Measurements from ENCODE around the gene TMEM181.
"Not testable (repeated sequence)": the region's sequence is repeated elsewhere in the genome, so short reads cannot be mapped to it uniquely, and the experiment has no call there.

The TMEM181 gene

GRCh38 chr6:158611039-158611438, 51.1 kb downstream of the TMEM181 start:
- DNase-seq (ENCODE audit: low read depth) = no peak
- H3K4me3 ChIP-seq (ENCODE audit: low read depth, low read length) = no peak overlapping the region

- no peak overlapping the region for H3K4me3 ChIP-seq (ENCODE audit: low read depth, low read length)
- DNase-seq (ENCODE audit: low read depth) = no peak
Observed at GRCh38 chr6:158611541-158612370, 51.9 kb downstream of the TMEM181 start.

- H3K4me3 ChIP-seq (ENCODE audit: low read depth, low read length) = not testable (repeated sequence)
Observed at GRCh38 chr6:158614606-158615005, 54.7 kb downstream of the TMEM181 start.

GRCh38 chr6:158618289-158618688, 58.4 kb downstream of the TMEM181 start:
- H3K4me3 ChIP-seq (ENCODE audit: low read depth, low read length); DNase-seq (ENCODE audit: low read depth): not testable (repeated sequence)

More at GRCh38 chr6:158614606-158615005, 54.7 kb downstream of the TMEM181 start:
- not testable (repeated sequence) for DNase-seq (ENCODE audit: low read depth)

GRCh38 chr6:158619922-158620801, 60.3 kb downstream of the TMEM181 start:
- no peak for DNase-seq (ENCODE audit: low read depth)
- H3K4me3 ChIP-seq (ENCODE audit: low read depth, low read length) = no peak overlapping the region

GRCh38 chr6:158620963-158621693, 61.2 kb downstream of the TMEM181 start:
- no peak for DNase-seq (ENCODE audit: low read depth)
- H3K4me3 ChIP-seq (ENCODE audit: low read depth, low read length) = no peak overlapping the region

GRCh38 chr6:158621694-158622544, 62.0 kb downstream of the TMEM181 start:
- no peak for DNase-seq (ENCODE audit: low read depth)
- no peak overlapping the region for H3K4me3 ChIP-seq (ENCODE audit: low read depth, low read length)

- no peak overlapping the region for H3K4me3 ChIP-seq (ENCODE audit: low read depth, low read length)
- no peak for DNase-seq (ENCODE audit: low read depth)
Observed at GRCh38 chr6:158622545-158623190, 62.8 kb downstream of the TMEM181 start.

GRCh38 chr6:158624684-158625682, 65.1 kb downstream of the TMEM181 start:
- DNase-seq (ENCODE audit: low read depth) = no peak
- no peak overlapping the region for H3K4me3 ChIP-seq (ENCODE audit: low read depth, low read length)

- no peak for DNase-seq (ENCODE audit: low read depth)
- H3K4me3 ChIP-seq (ENCODE audit: low read depth, low read length) = no peak overlapping the region
Observed at GRCh38 chr6:158625881-158626305, 66.0 kb downstream of the TMEM181 start.

GRCh38 chr6:158626360-158627167, 66.7 kb downstream of the TMEM181 start:
- DNase-seq (ENCODE audit: low read depth) = no peak

GRCh38 chr6:158627168-158627939, 67.5 kb downstream of the TMEM181 start:
- H3K4me3 ChIP-seq (ENCODE audit: low read depth, low read length) = no peak overlapping the region
- no peak for DNase-seq (ENCODE audit: low read depth)

More at GRCh38 chr6:158626360-158627167, 66.7 kb downstream of the TMEM181 start:
- H3K4me3 ChIP-seq (ENCODE audit: low read depth, low read length) = no peak overlapping the region

- H3K4me3 ChIP-seq (ENCODE audit: low read depth, low read length) = no peak overlapping the region
- DNase-seq (ENCODE audit: low read depth) = no peak
Observed at GRCh38 chr6:158627940-158628211, 68.0 kb downstream of the TMEM181 start.

GRCh38 chr6:158628542-158628941, 68.7 kb downstream of the TMEM181 start:
- no peak overlapping the region for H3K4me3 ChIP-seq (ENCODE audit: low read depth, low read length)
- no peak for DNase-seq (ENCODE audit: low read depth)

GRCh38 chr6:158629367-158630221, 69.7 kb downstream of the TMEM181 start:
- DNase-seq (ENCODE audit: low read depth) = no peak

More at GRCh38 chr6:158629367-158630221, 69.7 kb downstream of the TMEM181 start:
- H3K4me3 ChIP-seq (ENCODE audit: low read depth, low read length) = no peak overlapping the region
